ENCODE measurements around the gene SHISAL1. TPM values are rescaled to one million over a fixed set of nuclear protein-coding genes. Genes with fewer than 3 reads are reported as not detected.
"Not testable (repeated sequence)": the region's sequence is repeated elsewhere in the genome, so short reads cannot be mapped to it uniquely, and the experiment has no call there.

The SHISAL1 gene
- total and polyA plus RNA-seq, 10 of the 15 experiments (the other 5 are each of a cell fraction or from before 2014, with no cell fraction given) = not detected

GRCh38 chr22:44326491-44326885 is 13.7 kb upstream of the SHISAL1 start:
- WGBS (ENCODE audit: insufficient coverage, insufficient replicate concordance, low lambda C conversion rate, missing lambda C conversion rate) = 39% methylated on average over 7 of the region's 7 CpGs
- ATAC-seq (no peak), FAIRE-seq (no peak), DNase-seq (ENCODE audit: low read depth, low spot score) (no peak)
- H3K4me3 ChIP-seq = no peak overlapping the region
- RAD21 ChIA-PET (ENCODE audit: unreplicated experiment) = no interaction called here
- SMC1A ChIA-PET (ENCODE audit: uncharacterized antibody, unreplicated experiment) = no interaction called here
- H2AFZ ChIP-seq (ENCODE audit: control insufficient read depth, low read depth, low read length) = no peak overlapping the region
- TF ChIP-seq NR2F1 (conservative IDR thresholded peaks at IDR 0.05) (no peak), FOXM1 (IDR thresholded peaks at IDR 0.05; ENCODE audit: low read depth, low read length) (no peak), CHD1 (IDR thresholded peaks at IDR 0.05; ENCODE audit: low read depth, low read length) (no peak)
- no peak overlapping the region for H3K27ac ChIP-seq (ENCODE audit: control insufficient read depth, insufficient read depth)
- H3K36me3 ChIP-seq (ENCODE audit: control insufficient read depth in 2 of 2, insufficient read depth in 2 of 2, low read length in 1 of 2) = no peaks in the 10 kb centered on the region
- intact Hi-C loops (cut with micrococcal nuclease; ENCODE audit: unreplicated experiment) = no loop called here
- BruUV-seq (replicated peaks) = no TSS peak
- no peaks in the 10 kb centered on the region for H3K79me2 ChIP-seq (ENCODE audit: control insufficient read depth, insufficient read depth, low read length)
- H3K4me2 ChIP-seq (ENCODE audit: control insufficient read depth, insufficient read depth) = no peak overlapping the region
- no peaks in the 10 kb centered on the region for H4K20me1 ChIP-seq (ENCODE audit: control insufficient read depth, insufficient read depth)
- peaks cover 14 to 18% of the 10 kb centered on the region in 2 experiments for H3K27me3 ChIP-seq (replicated peaks in 1 of 2; ENCODE audit: control insufficient read depth in 2 of 2, insufficient read depth in 2 of 2, low read length in 1 of 2)
- in situ Hi-C loops (cut with MboI) = no loop called here
- H3K9me3 ChIP-seq (replicated peaks; ENCODE audit: control insufficient read depth, insufficient read depth, low read length) = no peaks in the 10 kb centered on the region
- POLR2A ChIA-PET = no interaction called here
- H3K9ac ChIP-seq (ENCODE audit: control insufficient read depth, insufficient read depth, low read length) = no peak overlapping the region
- peaks cover 18% of the 10 kb centered on the region for H3K4me1 ChIP-seq (ENCODE audit: control insufficient read depth, insufficient read depth, low read length)
- CTCF ChIA-PET = no interaction called here

- ChIA-PET RAD21 (ENCODE audit: unreplicated experiment) (no interaction called here), SMC1A (ENCODE audit: uncharacterized antibody, unreplicated experiment) (no interaction called here), CTCF (no interaction called here), POLR2A (no interaction called here)
- Histone ChIP-seq H2AFZ (ENCODE audit: control insufficient read depth, low read depth, low read length) (no peak overlapping the region), H3K4me3 (no peak overlapping the region), H3K9me3 (replicated peaks; ENCODE audit: control insufficient read depth, insufficient read depth, low read length) (no peaks in the 10 kb centered on the region), H3K79me2 (ENCODE audit: control insufficient read depth, insufficient read depth, low read length) (no peaks in the 10 kb centered on the region), H3K27ac (ENCODE audit: control insufficient read depth, insufficient read depth) (no peak overlapping the region), H3K27me3 (replicated peaks in 1 of 2; ENCODE audit: control insufficient read depth in 2 of 2, insufficient read depth in 2 of 2, low read length in 1 of 2) (peaks cover 14 to 18% of the 10 kb centered on the region in 2 experiments), H3K4me2 (ENCODE audit: control insufficient read depth, insufficient read depth) (peak overlapping the region; percentile 10; the same call in 1 of the 2 replicates), H3K9ac (ENCODE audit: control insufficient read depth, insufficient read depth, low read length) (no peak overlapping the region), H4K20me1 (ENCODE audit: control insufficient read depth, insufficient read depth) (no peaks in the 10 kb centered on the region), H3K4me1 (ENCODE audit: control insufficient read depth, insufficient read depth, low read length) (peaks cover 18% of the 10 kb centered on the region), H3K36me3 (ENCODE audit: control insufficient read depth in 2 of 2, insufficient read depth in 2 of 2, low read length in 1 of 2) (no peaks in the 10 kb centered on the region)
- WGBS (ENCODE audit: insufficient coverage, insufficient replicate concordance, low lambda C conversion rate, missing lambda C conversion rate) = 11% methylated on average over 25 of the region's 25 CpGs
- DNase-seq (ENCODE audit: low read depth, low spot score) (no peak), FAIRE-seq (no peak), ATAC-seq (no peak)
- intact Hi-C loops (cut with micrococcal nuclease; ENCODE audit: unreplicated experiment) = no loop called here
- TF ChIP-seq IKZF1 (conservative IDR thresholded peaks at IDR 0.05) (no peak), TCF3 (IDR thresholded peaks at IDR 0.05; ENCODE audit: borderline replicate concordance, insufficient read depth, low read depth, low read length) (no peak)
- in situ Hi-C loops (cut with MboI) = no loop called here
- BruUV-seq (replicated peaks) = no TSS peak
Observed at GRCh38 chr22:44325718-44326490, 13.2 kb upstream of the SHISAL1 start.

- H4K20me1 ChIP-seq (ENCODE audit: control insufficient read depth, insufficient read depth); H3K36me3 ChIP-seq (ENCODE audit: control insufficient read depth in 2 of 2, insufficient read depth in 2 of 2, low read length in 1 of 2); H3K9ac ChIP-seq (ENCODE audit: control insufficient read depth, insufficient read depth, low read length); H3K4me3 ChIP-seq; H3K4me1 ChIP-seq (ENCODE audit: control insufficient read depth, insufficient read depth, low read length); in situ Hi-C loops (cut with MboI); SMC1A ChIA-PET (ENCODE audit: uncharacterized antibody, unreplicated experiment); BruUV-seq (replicated peaks); ATAC-seq; RAD21 ChIA-PET (ENCODE audit: unreplicated experiment); intact Hi-C loops (cut with micrococcal nuclease; ENCODE audit: unreplicated experiment); H3K4me2 ChIP-seq (ENCODE audit: control insufficient read depth, insufficient read depth); FAIRE-seq; H3K27ac ChIP-seq (ENCODE audit: control insufficient read depth, insufficient read depth); DNase-seq (ENCODE audit: low read depth, low spot score); H3K27me3 ChIP-seq (replicated peaks in 1 of 2; ENCODE audit: control insufficient read depth in 2 of 2, insufficient read depth in 2 of 2, low read length in 1 of 2); H2AFZ ChIP-seq (ENCODE audit: control insufficient read depth, low read depth, low read length); H3K9me3 ChIP-seq (replicated peaks; ENCODE audit: control insufficient read depth, insufficient read depth, low read length); POLR2A ChIA-PET; H3K79me2 ChIP-seq (ENCODE audit: control insufficient read depth, insufficient read depth, low read length); CTCF ChIA-PET: not testable (repeated sequence)
- WGBS (ENCODE audit: insufficient coverage, insufficient replicate concordance, low lambda C conversion rate, missing lambda C conversion rate) = 83% methylated on average over 1 of the region's 1 CpG
Observed at GRCh38 chr22:44323140-44323790, 10.5 kb upstream of the SHISAL1 start.

All from GM12878 (cell line).